H9 (cell line): ENCODE results near the gene WHRN. TPM values are rescaled to one million over a fixed set of nuclear protein-coding genes. Genes with fewer than 3 reads are reported as not detected.

Experiments used
- DNase-seq: peaks from one replicate; pipeline ENCODE4 v3.0.0-alpha.2; 2017
- H2AFZ ChIP-seq: one replicate; pipeline ENCODE4 v1.6.1; 2013; ENCODE audit warnings: mild to moderate bottlenecking, low read length, control low read depth, moderate library complexity
- H2AK5ac ChIP-seq: 2 replicates; pipeline ENCODE4 v1.6.1; 2013; ENCODE audit warnings: low read length, control low read depth, mixed read lengths; ENCODE audit not compliant: insufficient read length
- H2BK120ac ChIP-seq: one replicate; pipeline ENCODE4 v1.6.1; 2013; ENCODE audit warnings: low read depth, mild to moderate bottlenecking, low read length, control low read depth, inconsistent platforms; ENCODE audit not compliant: poor library complexity, severe bottlenecking
- H2BK12ac ChIP-seq: 2 replicates; pipeline ENCODE4 v1.6.1; 2013; ENCODE audit warnings: low read length, control low read depth, mixed read lengths, low read depth; ENCODE audit not compliant: insufficient read length
- H2BK15ac ChIP-seq: 2 replicates; pipeline ENCODE4 v1.6.1; 2013; ENCODE audit warnings: low read depth, low read length, control low read depth
- H2BK20ac ChIP-seq: one replicate; pipeline ENCODE4 v1.6.1; 2013; ENCODE audit warnings: low read depth, mild to moderate bottlenecking, low read length, control low read depth, inconsistent platforms; ENCODE audit not compliant: poor library complexity, severe bottlenecking
- H2BK5ac ChIP-seq: 2 replicates; pipeline ENCODE4 v1.6.1; 2013; ENCODE audit warnings: low read length, control low read depth, mixed read lengths; ENCODE audit not compliant: insufficient read length
- H3K14ac ChIP-seq: 2 replicates; pipeline ENCODE4 v1.6.1; 2013; ENCODE audit warnings: low read length, control low read depth; ENCODE audit not compliant: insufficient read depth
- H3K18ac ChIP-seq: 2 replicates; pipeline ENCODE4 v1.6.1; 2013; ENCODE audit warnings: low read depth, mild to moderate bottlenecking, mixed read lengths, low read length, control low read depth; ENCODE audit not compliant: insufficient read length
- H3K23ac ChIP-seq: 2 replicates; pipeline ENCODE4 v1.6.1; 2013; ENCODE audit warnings: low read length, control low read depth, mixed read lengths, low read depth; ENCODE audit not compliant: insufficient read length
- H3K23me2 ChIP-seq: 2 replicates; pipeline ENCODE4 v1.6.1; 2013; ENCODE audit warnings: low read depth, mild to moderate bottlenecking, mixed read lengths, low read length, control low read depth; ENCODE audit not compliant: insufficient read length, poor library complexity, severe bottlenecking
- H3K27ac ChIP-seq: 2 replicates; pipeline ENCODE4 v1.5.1; 2013; ENCODE audit warnings: low read length, control low read depth, mixed read lengths, low read depth; ENCODE audit not compliant: insufficient read length
- H3K27me3 ChIP-seq: 2 replicates; pipeline ENCODE4 v1.6.1; 2013; ENCODE audit warnings: low read length, control low read depth, inconsistent platforms; ENCODE audit not compliant: insufficient read depth
- H3K4ac ChIP-seq: 2 replicates; pipeline ENCODE4 v1.6.1; 2013; ENCODE audit warnings: low read depth, mild to moderate bottlenecking, control low read depth, inconsistent platforms, low read length, moderate library complexity
- H3K4me1 ChIP-seq: 2 replicates; pipeline ENCODE4 v1.6.1; 2013; ENCODE audit warnings: low read length, control low read depth, inconsistent platforms; ENCODE audit not compliant: insufficient read depth
- H3K4me2 ChIP-seq: 2 replicates; pipeline ENCODE4 v1.6.1; 2013; ENCODE audit warnings: low read length, control low read depth, mixed read lengths; ENCODE audit not compliant: insufficient read length, insufficient read depth
- H3K56ac ChIP-seq: 2 replicates; pipeline ENCODE4 v1.6.1; 2013; ENCODE audit warnings: low read depth, mild to moderate bottlenecking, mixed read lengths, low read length, control low read depth; ENCODE audit not compliant: insufficient read length
- H3K79me1 ChIP-seq: 2 replicates; pipeline ENCODE4 v1.6.1; 2013; ENCODE audit warnings: low read depth, mild to moderate bottlenecking, moderate library complexity, low read length, control low read depth, inconsistent platforms; ENCODE audit not compliant: insufficient read depth, poor library complexity, severe bottlenecking
- H3K79me2 ChIP-seq: 2 replicates; pipeline ENCODE4 v1.6.1; 2013; ENCODE audit warnings: low read length, control low read depth, inconsistent platforms; ENCODE audit not compliant: insufficient read depth
- H3K9ac ChIP-seq: 2 replicates; pipeline ENCODE4 v1.6.1; 2013; ENCODE audit warnings: low read length, control low read depth, mixed read lengths; ENCODE audit not compliant: insufficient read length; ENCODE audit errors: extremely low read depth
- H3K9me3 ChIP-seq: one replicate; pipeline ENCODE4 v1.6.1; 2013; ENCODE audit warnings: low read depth, low read length, inconsistent platforms; ENCODE audit not compliant: control insufficient read depth
- H3T11ph ChIP-seq: one replicate; pipeline ENCODE4 v1.6.1; 2013; ENCODE audit warnings: mild to moderate bottlenecking, low read length, control low read depth, inconsistent platforms
- H4K20me1 ChIP-seq: one replicate; pipeline ENCODE4 v1.6.1; 2013; ENCODE audit not compliant: control insufficient read depth, insufficient read length, insufficient read depth
- H4K5ac ChIP-seq: 2 replicates; pipeline ENCODE4 v1.6.1; 2013; ENCODE audit warnings: low read depth, mild to moderate bottlenecking, mixed read lengths, low read length, control low read depth; ENCODE audit not compliant: insufficient read length
- H4K8ac ChIP-seq: replicated peaks from 2 replicates; pipeline ENCODE4 v1.6.1; 2013; ENCODE audit warnings: low read length, control low read depth, mixed read lengths, low read depth; ENCODE audit not compliant: insufficient read length
- H4K91ac ChIP-seq: 2 replicates; pipeline ENCODE4 v1.6.1; 2013; ENCODE audit warnings: low read depth, mild to moderate bottlenecking, moderate library complexity, mixed read lengths, low read length, control low read depth; ENCODE audit not compliant: insufficient read length
- H3K27ac Mint-ChIP-seq, 3 experiments: 2 replicates in 2 of 3; 3 replicates in 1 of 3; pipeline ENCODE4 v1.8.0; 2020 to 2021; ENCODE audit warnings: mixed read lengths in 3 of 3, mild to moderate bottlenecking in 1 of 3, moderate library complexity in 1 of 3
- H3K27me3 Mint-ChIP-seq: 2 replicates; pipeline ENCODE4 v1.8.0; 2021; ENCODE audit warnings: low read depth, mild to moderate bottlenecking, moderate library complexity, mixed read lengths
- H3K36me3 Mint-ChIP-seq, 3 experiments: 2 replicates in 2 of 3; 3 replicates in 1 of 3; pipeline ENCODE4 v1.8.0; 2020 to 2021; ENCODE audit warnings: low read depth in 3 of 3, mixed read lengths in 3 of 3; ENCODE audit not compliant: insufficient read depth in 1 of 3
- H3K4me1 Mint-ChIP-seq, 2 experiments: 2 replicates each; pipeline ENCODE4 v1.8.0; 2020; ENCODE audit warnings: mixed read lengths in 2 of 2
- H3K4me3 Mint-ChIP-seq, 2 experiments: 2 replicates in 1 of 2; 3 replicates in 1 of 2; pipeline ENCODE4 v1.8.0; 2020 to 2021; ENCODE audit warnings: mild to moderate bottlenecking in 2 of 2, mixed read lengths in 2 of 2, moderate library complexity in 1 of 2
- H3K9me3 Mint-ChIP-seq, 2 experiments: 2 replicates in 1 of 2; 3 replicates in 1 of 2; pipeline ENCODE4 v1.8.0; 2020; ENCODE audit warnings: mild to moderate bottlenecking in 2 of 2, mixed read lengths in 2 of 2, moderate library complexity in 1 of 2
- WGBS: extraction: QIAGEN DNeasy Blood & Tissue Kit; methylation state at CpG from one replicate; pipeline ENCODE4 v1.1.7; 2013; ENCODE audit warnings: missing lambda C conversion rate, low lambda C conversion rate, mixed read lengths; ENCODE audit not compliant: insufficient read length; ENCODE audit errors: extremely low coverage; 5-methylcytosine and 5-hydroxymethylcytosine counted together
- total RNA-seq: library from RNA; stranded (reverse); gene quantifications from 2 replicates; pipeline ENCODE4 v1.2.1, GENCODE V29; 2021
- TF ChIP-seq, protein P1 (sequence below): fragments of 200-600 bp; sonication (generic); conservative IDR thresholded peaks from 3 replicates; pipeline ENCODE4 v1.8.0; 2021; ENCODE audit warnings: antibody characterized with exemption, mild to moderate bottlenecking

Gene WHRN
- total RNA-seq, 1 experiment from 2014 or later: 2.2 TPM

DNA sequence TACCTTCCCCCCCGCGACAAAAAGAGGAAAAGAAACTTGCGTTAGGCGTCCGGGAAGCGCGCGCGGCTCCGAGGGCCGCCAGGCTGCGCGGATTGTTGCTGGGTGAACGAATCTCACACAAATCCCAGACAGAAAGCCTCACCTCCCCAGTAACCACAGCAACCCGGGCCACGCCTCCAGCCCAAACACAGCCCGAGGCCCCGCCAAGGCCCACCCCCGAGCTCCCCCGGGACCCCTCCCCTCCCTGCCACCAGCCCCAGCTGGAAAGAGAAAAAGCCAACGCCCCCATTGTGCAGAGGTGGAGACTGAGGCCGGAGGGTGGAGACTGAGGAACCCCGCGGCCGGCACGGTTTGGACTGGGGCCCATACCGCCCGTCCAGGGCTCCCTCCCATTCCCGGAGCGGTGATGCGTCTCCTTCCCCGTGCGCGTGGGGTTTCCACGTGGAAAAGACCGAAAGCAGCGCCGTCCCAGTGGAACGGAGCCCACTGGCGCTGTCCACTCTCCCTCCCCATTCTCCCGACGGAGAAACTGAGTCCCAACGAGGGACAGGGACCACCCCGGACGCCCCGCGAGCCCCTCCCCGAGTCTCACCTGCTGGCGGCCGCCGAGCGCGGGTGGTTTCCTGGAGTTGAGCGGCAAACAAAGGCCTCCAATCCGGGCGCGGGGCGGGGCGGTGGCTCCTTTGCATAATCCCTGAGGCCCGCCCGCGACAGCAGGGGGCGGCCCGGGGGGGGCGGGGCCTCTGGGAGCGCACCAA is 107.2 kb downstream of the WHRN start:
- Histone ChIP-seq H3K14ac (peak overlapping the region; percentile 91), H3K27ac (no peak overlapping the region), H2BK12ac (no peak overlapping the region), H4K8ac (no peak overlapping the region), H3K4me2 (peak overlapping the region; percentile 65), H3K4ac (no peak overlapping the region; the same call in 1 of the 2 replicates), H3K27me3 (no peaks in the 10 kb centered on the region), H3K4me1 (no peaks in the 10 kb centered on the region; the same call in 1 of the 2 replicates), H2BK20ac (no peak overlapping the region), H4K5ac (no peak overlapping the region), H2BK15ac (no peak overlapping the region), H3T11ph (no peak overlapping the region), H3K23me2 (no peaks in the 10 kb centered on the region), H3K9me3 (no peaks in the 10 kb centered on the region), H3K18ac (peak overlapping the region; percentile 88), H3K9ac (no peak overlapping the region), H3K79me1 (no peaks in the 10 kb centered on the region), H3K79me2 (no peaks in the 10 kb centered on the region), H3K56ac (no peak overlapping the region), H3K23ac (no peak overlapping the region), H2AK5ac (no peak overlapping the region), H2BK120ac (peak overlapping the region; percentile 87), H4K20me1 (no peaks in the 10 kb centered on the region), H2BK5ac (no peak overlapping the region), H4K91ac (no peak overlapping the region), H2AFZ (no peak overlapping the region)
- Mint-ChIP-seq H3K4me1 (peaks cover 27 to 40% of the 10 kb centered on the region in 2 experiments), H3K36me3 (peaks cover 0 to 9% (median 0%) of the 10 kb centered on the region in 3 experiments; a peak in 4 of 7 replicates), H3K9me3 (no peaks in the 10 kb centered on the region; a peak in 1 of 5 replicates), H3K27ac (peak overlapping the region; percentile 90 to 97 (median 94); a peak in 6 of 7 replicates), H3K27me3 (no peaks in the 10 kb centered on the region; the same call in 1 of the 2 replicates), H3K4me3 (peak overlapping the region; percentile 85 to 93)
- DNase-seq: peak; percentile 97
- no CpG with 5 or more reads among the region's 66 CpGs for WGBS
- TF ChIP-seq, protein P1, sequence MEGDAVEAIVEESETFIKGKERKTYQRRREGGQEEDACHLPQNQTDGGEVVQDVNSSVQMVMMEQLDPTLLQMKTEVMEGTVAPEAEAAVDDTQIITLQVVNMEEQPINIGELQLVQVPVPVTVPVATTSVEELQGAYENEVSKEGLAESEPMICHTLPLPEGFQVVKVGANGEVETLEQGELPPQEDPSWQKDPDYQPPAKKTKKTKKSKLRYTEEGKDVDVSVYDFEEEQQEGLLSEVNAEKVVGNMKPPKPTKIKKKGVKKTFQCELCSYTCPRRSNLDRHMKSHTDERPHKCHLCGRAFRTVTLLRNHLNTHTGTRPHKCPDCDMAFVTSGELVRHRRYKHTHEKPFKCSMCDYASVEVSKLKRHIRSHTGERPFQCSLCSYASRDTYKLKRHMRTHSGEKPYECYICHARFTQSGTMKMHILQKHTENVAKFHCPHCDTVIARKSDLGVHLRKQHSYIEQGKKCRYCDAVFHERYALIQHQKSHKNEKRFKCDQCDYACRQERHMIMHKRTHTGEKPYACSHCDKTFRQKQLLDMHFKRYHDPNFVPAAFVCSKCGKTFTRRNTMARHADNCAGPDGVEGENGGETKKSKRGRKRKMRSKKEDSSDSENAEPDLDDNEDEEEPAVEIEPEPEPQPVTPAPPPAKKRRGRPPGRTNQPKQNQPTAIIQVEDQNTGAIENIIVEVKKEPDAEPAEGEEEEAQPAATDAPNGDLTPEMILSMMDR: no peak
